Sigmoid colon (tissue), 4 donors: ENCODE results near the gene FIP1L1.

Experiments
- CTCF ChIP-seq, 4 experiments: fragments of 450-650 bp in 3 of 4; fragments of 200-600 bp in 1 of 4; IDR thresholded peaks; one replicate each; pipeline ENCODE4 v1.5.1; 2016 to 2019; ENCODE audit warnings: antibody characterized with exemption in 4 of 4, mild to moderate bottlenecking in 3 of 4, moderate library complexity in 2 of 4
- POLR2A ChIP-seq, 2 donors: fragments of 450-650 bp; IDR thresholded peaks; one replicate each; pipeline ENCODE4 v1.6.1; 2016; ENCODE audit warnings: antibody characterized with exemption in 2 of 2, mild to moderate bottlenecking in 2 of 2, moderate library complexity in 2 of 2
- POLR2AphosphoS5 ChIP-seq, 4 donors: sonication (generic); formaldehyde crosslinking; IDR thresholded peaks; one replicate each; pipeline ENCODE4 v1.6.1; 2017; ENCODE audit warnings: antibody characterized with exemption in 4 of 4

GRCh38 chr4:53501561-53501960, 124.1 kb downstream of the FIP1L1 start:
- no peak for TF ChIP-seq CTCF (IDR thresholded peaks at IDR 0.05)
- TF ChIP-seq POLR2AphosphoS5 (IDR thresholded peaks at IDR 0.05): no peak
- no peak for TF ChIP-seq POLR2A (IDR thresholded peaks at IDR 0.05)
